GM18909 (cell line): ENCODE data around the gene HSH2D.

Source experiments
- ATAC-seq: cut with Tn5 transposase; IDR thresholded peaks from one replicate; pipeline ENCODE4 v1.9.1; 2021; ENCODE audit warnings: mild to moderate bottlenecking; ENCODE audit not compliant: unreplicated experiment, poor library complexity

HSH2D gene

GRCh38 chr19:16188521-16188920, 45.0 kb downstream of the HSH2D start:
- no peak for ATAC-seq

GRCh38 chr19:16190198-16190597, 46.7 kb downstream of the HSH2D start:
- ATAC-seq: no peak

GRCh38 chr19:16190736-16191135, 47.3 kb downstream of the HSH2D start:
- ATAC-seq: no peak

- ATAC-seq: no peak
Observed at GRCh38 chr19:16191216-16191908, 47.9 kb downstream of the HSH2D start.

GRCh38 chr19:16193466-16193865, 50.0 kb downstream of the HSH2D start:
- no peak for ATAC-seq

GRCh38 chr19:16197188-16197621, 53.7 kb downstream of the HSH2D start:
- no peak for ATAC-seq

- peak; percentile 81 for ATAC-seq
Observed at GRCh38 chr19:16197622-16198369, 54.3 kb downstream of the HSH2D start, which contains the start of gene AP1M1. AP1M1 (plus strand) TSS chr19:16197911; CDS start chr19:16198027, 116 bp downstream.

GRCh38 chr19:16198370-16198651, 54.8 kb downstream of the HSH2D start:
- no peak for ATAC-seq

GRCh38 chr19:16199275-16199932, 55.9 kb downstream of the HSH2D start:
- no peak for ATAC-seq

GRCh38 chr19:16200038-16201010, 56.8 kb downstream of the HSH2D start:
- ATAC-seq: no peak

- ATAC-seq: no peak
Observed at GRCh38 chr19:16201011-16201391, 57.5 kb downstream of the HSH2D start.

- no peak for ATAC-seq
Observed at GRCh38 chr19:16202320-16203255, 59.1 kb downstream of the HSH2D start.

- ATAC-seq: no peak
Observed at GRCh38 chr19:16203256-16204004, 59.9 kb downstream of the HSH2D start.

GRCh38 chr19:16204005-16204294, 60.5 kb downstream of the HSH2D start:
- ATAC-seq: no peak

GRCh38 chr19:16205205-16206045, 61.9 kb downstream of the HSH2D start:
- no peak for ATAC-seq

GRCh38 chr19:16206046-16206605, 62.6 kb downstream of the HSH2D start:
- ATAC-seq: no peak

- no peak for ATAC-seq
Observed at GRCh38 chr19:16206637-16207036, 63.2 kb downstream of the HSH2D start.

- ATAC-seq: no peak
Observed at GRCh38 chr19:16207063-16207462, 63.6 kb downstream of the HSH2D start.
